HepG2 (cell line): ENCODE data around the gene VPS37B. TPM values are rescaled to one million over a fixed set of nuclear protein-coding genes. Genes with fewer than 3 reads are reported as not detected.
"Not testable (repeated sequence)": the region's sequence is repeated elsewhere in the genome, so short reads cannot be mapped to it uniquely, and the experiment has no call there.

ENCODE experiments used
- ATAC-seq: fragments of 200-7000 bp; cut with Tn5 transposase; 3 replicates; pipeline ENCODE4 v1.9.1; 2020; ENCODE audit warnings: mild to moderate bottlenecking, moderate library complexity
- BruUV-seq: library from RNA; stranded (reverse); fragments of 400-500 nt; replicated peaks from 2 replicates; lab custom pipeline; 2021; lab: Mats Ljungman, UMichigan
- CTCF ChIA-PET: fragments of 300-600 bp; formaldehyde crosslinking; extraction: SDS; loops from one replicate; lab custom pipeline; 2021; ENCODE audit warnings: low total read pairs, inconsistent platforms, low intra/inter-chr PET ratio; lab: Yijun Ruan, JAX
- POLR2A ChIA-PET: fragments of 350-600 bp; sonication (Branson Sonifier 250); formaldehyde crosslinking; loops from one replicate; lab custom pipeline; 2020; ENCODE audit warnings: antibody characterized with exemption, inconsistent platforms; lab: Yijun Ruan, JAX
- DNase-seq: peaks from one replicate; pipeline ENCODE4 v3.0.0-alpha.2; 2015; ENCODE audit warnings: low spot score
- FAIRE-seq: peaks from 3 replicates; lab custom pipeline; 2011; peaks lifted over from hg19 to GRCh38; lab: Jason Lieb, UNC
- H2AFZ ChIP-seq: one replicate; pipeline ENCODE4 v1.6.1; 2011; ENCODE audit warnings: low read length, inconsistent platforms
- H3K27ac ChIP-seq: fragments of 300-600 bp; 3 replicates; pipeline ENCODE4 v1.8.0; 2011; ENCODE audit warnings: mixed run types, mild to moderate bottlenecking, mixed read lengths, low read length, inconsistent platforms; ENCODE audit not compliant: insufficient read depth; ENCODE audit errors: extremely low read length
- H3K27me3 ChIP-seq, 2 experiments: fragments of 200-600 bp in 1 of 2; 2 replicates in 1 of 2; 3 replicates in 1 of 2; pipeline versions ENCODE4 v1.6.0 to v1.8.0; 2011; ENCODE audit warnings: low read length in 2 of 2, mild to moderate bottlenecking in 2 of 2, moderate library complexity in 2 of 2, inconsistent platforms in 1 of 2; ENCODE audit not compliant: insufficient read depth in 2 of 2, control insufficient read depth in 1 of 2
- H3K36me3 ChIP-seq, 2 experiments: fragments of 200-600 bp in 1 of 2; replicated peaks in 1 of 2; 2 replicates in 1 of 2; 3 replicates in 1 of 2; pipeline versions ENCODE4 v1.5.1 to v1.8.0; 2011; ENCODE audit warnings: low read length in 2 of 2, inconsistent platforms in 1 of 2; ENCODE audit not compliant: insufficient read depth in 2 of 2, control insufficient read depth in 1 of 2
- H3K4me1 ChIP-seq: 2 replicates; pipeline ENCODE4 v1.5.1; 2012; ENCODE audit warnings: low read length, inconsistent platforms; ENCODE audit not compliant: insufficient read depth
- H3K4me2 ChIP-seq: 2 replicates; pipeline ENCODE4 v1.6.0; 2011; ENCODE audit warnings: low read depth, low read length, inconsistent platforms
- H3K4me3 ChIP-seq, 3 experiments: fragments of 200-600 bp in 1 of 3; sonication (generic), shearing (Covaris generic) in 1 of 3; replicated peaks in 1 of 3; 2 replicates each; pipeline ENCODE4 v1.5.1; 2011 to 2016; ENCODE audit warnings: low read length in 3 of 3, inconsistent platforms in 2 of 3, low read depth in 2 of 3, mild to moderate bottlenecking in 2 of 3, control low read depth in 1 of 3, mixed read lengths in 1 of 3; ENCODE audit not compliant: insufficient read depth in 1 of 3
- H3K79me2 ChIP-seq: one replicate; pipeline ENCODE4 v1.6.1; 2011; ENCODE audit warnings: low read length, inconsistent platforms; ENCODE audit not compliant: insufficient read depth
- H3K9ac ChIP-seq: 2 replicates; pipeline ENCODE4 v1.6.0; 2011; ENCODE audit warnings: mild to moderate bottlenecking, low read depth, low read length, inconsistent platforms; ENCODE audit not compliant: insufficient read depth
- H3K9me3 ChIP-seq: 2 replicates; pipeline ENCODE4 v1.5.1; 2012; ENCODE audit warnings: mild to moderate bottlenecking, low read length
- H4K20me1 ChIP-seq: 2 replicates; pipeline ENCODE4 v1.6.0; 2011; ENCODE audit warnings: inconsistent platforms, mild to moderate bottlenecking, low read length, moderate library complexity; ENCODE audit not compliant: insufficient read depth
- ETV6 ChIP-seq: sonication (generic); formaldehyde crosslinking; conservative IDR thresholded peaks from 2 replicates; pipeline ENCODE4 v1.4.0; 2020; ENCODE audit warnings: missing genetic modification reagents
- HDAC6 ChIP-seq: fragments of 200-600 bp; sonication (generic); IDR thresholded peaks from 2 replicates; pipeline ENCODE4 v1.7.0; 2017; ENCODE audit warnings: mild to moderate bottlenecking, antibody characterized with exemption, low read length, low read depth
- ZBTB38 ChIP-seq: sonication (generic); formaldehyde crosslinking; IDR thresholded peaks from 2 replicates; pipeline ENCODE4 v1.5.1; 2020; ENCODE audit warnings: mild to moderate bottlenecking, missing genetic modification reagents
- ZNF121 ChIP-seq: sonication (generic); formaldehyde crosslinking; IDR thresholded peaks from 2 replicates; pipeline ENCODE4 v1.5.0; 2020; ENCODE audit warnings: mild to moderate bottlenecking, missing genetic modification reagents
- ZNF292 ChIP-seq: sonication (generic); formaldehyde crosslinking; IDR thresholded peaks from 2 replicates; pipeline ENCODE4 v1.8.1; 2022; ENCODE audit warnings: mild to moderate bottlenecking, low read depth, missing genetic modification reagents, borderline replicate concordance
- ZNF337 ChIP-seq: sonication (generic); formaldehyde crosslinking; IDR thresholded peaks from 2 replicates; pipeline ENCODE4 v1.5.1; 2020; ENCODE audit warnings: missing genetic modification reagents, low read depth, mild to moderate bottlenecking, borderline replicate concordance
- ZSCAN9 ChIP-seq: IDR thresholded peaks from 2 replicates; pipeline ENCODE4 v1.6.1; 2016; ENCODE audit warnings: borderline replicate concordance
- WGBS: methylation state at CpG from one replicate; pipeline ENCODE4 v1.1.6; 2017; ENCODE audit warnings: low lambda C conversion rate; 5-methylcytosine and 5-hydroxymethylcytosine counted together
- in situ Hi-C: cut with HindIII; loops from 2 replicates; pipeline ENCODE4 v1.10.0; 2017; ENCODE audit warnings: low pct_unique_long_range_greater_than_20kb; ENCODE audit not compliant: extremely low pct_ligation_motif_present
- intact Hi-C: fragments of 100-400 bp; cut with micrococcal nuclease; formaldehyde crosslinking; loops from one replicate; pipeline ENCODE4 v1.10.0; 2022; ENCODE audit not compliant: unreplicated experiment
- polyA plus RNA-seq, 8 experiments: library from polyadenylated mRNA; depleted of rRNA in 3 of 8; stranded (reverse) in 7 of 8; unstranded in 1 of 8; fragments of >200 nt; fragmentation: Illumina TruSeq in 4 of 8; extraction: Trizol in 4 of 8; gene quantifications; 2 replicates each; pipeline versions ENCODE4 v1.2.1 to v1.2.3, GENCODE V29; 2011 to 2016; ENCODE audit warnings: low read depth in 4 of 8, missing spikeins in 1 of 8, mixed read lengths in 1 of 8; ENCODE audit not compliant: insufficient read depth in 1 of 8
- total RNA-seq, 5 experiments: library from RNA; depleted of rRNA; stranded (reverse); fragments of >200 nt; fragmentation: Illumina TruSeq; extraction: Trizol; gene quantifications; 2 replicates each; pipeline ENCODE4 v1.2.3, GENCODE V29; 2016; ENCODE audit warnings: low read depth in 1 of 5

VPS37B gene
- total and polyA plus RNA-seq, 2 of the 13 experiments (the other 11 are each of a cell fraction or from before 2014, with no cell fraction given): 4.6 to 5.3 TPM

GRCh38 chr12:122893208-122894153, 2.4 kb downstream of the VPS37B start (continued):
- TF ChIP-seq ZBTB38 (CRISPR knock-in tag) (no peak), ZNF337 (no peak), HDAC6 (no peak), ZSCAN9 (CRISPR knock-in tag) (no peak), ETV6 (CRISPR knock-in tag) (no peak), ZNF292 (no peak)

- H3K36me3 ChIP-seq, DNase-seq, POLR2A ChIA-PET, H3K27me3 ChIP-seq, H3K4me3 ChIP-seq, intact Hi-C loops, H3K9me3 ChIP-seq, H4K20me1 ChIP-seq, BruUV-seq, FAIRE-seq, CTCF ChIA-PET, H3K27ac ChIP-seq, H3K9ac ChIP-seq, H3K4me2 ChIP-seq, ATAC-seq, in situ Hi-C loops, H2AFZ ChIP-seq: not testable (repeated sequence)
- peak; percentile 58 for TF ChIP-seq ZNF121 (CRISPR knock-in tag)
- 98% methylated on average over 9 of the region's 9 CpGs for WGBS
- Histone ChIP-seq H3K79me2 (peaks cover 69% of the 10 kb centered on the region), H3K4me1 (peaks cover 74% of the 10 kb centered on the region)
Observed at GRCh38 chr12:122892724-122893123, 3.2 kb downstream of the VPS37B start.
